DMS 273 (cell line): Measurements from ENCODE around the gene TAF4B.

Experiments
- DNase-seq: peaks from one replicate; lab custom pipeline; 2025; ENCODE audit not compliant: unreplicated experiment; lab: John Stamatoyannopoulos, UW

Gene TAF4B

GRCh38 chr18:26304511-26304910 is 78.3 kb downstream of the TAF4B start:
- no peak for DNase-seq

GRCh38 chr18:26307161-26307773 is 81.0 kb downstream of the TAF4B start:
- DNase-seq: peak; percentile 72

GRCh38 chr18:26309281-26309680 is 83.0 kb downstream of the TAF4B start:
- DNase-seq: no peak

GRCh38 chr18:26312199-26312598 is 86.0 kb downstream of the TAF4B start:
- no peak for DNase-seq

GRCh38 chr18:26317398-26317797 is 91.2 kb downstream of the TAF4B start:
- no peak for DNase-seq

GRCh38 chr18:26320686-26321085 is 94.4 kb downstream of the TAF4B start:
- DNase-seq: no peak

- no peak for DNase-seq
These were observed 96.8 kb downstream of the TAF4B start for GRCh38 chr18:26322890-26323653.

- no peak for DNase-seq
These were observed 99.5 kb downstream of the TAF4B start for GRCh38 chr18:26325771-26326170.

GRCh38 chr18:26327062-26327461 is 100.8 kb downstream of the TAF4B start:
- no peak for DNase-seq

GRCh38 chr18:26332991-26333390 is 106.7 kb downstream of the TAF4B start:
- DNase-seq: no peak

- no peak for DNase-seq
These were observed 108.9 kb downstream of the TAF4B start for GRCh38 chr18:26335156-26335555.

- no peak for DNase-seq
These were observed 109.6 kb downstream of the TAF4B start for GRCh38 chr18:26335571-26336487.

GRCh38 chr18:26336572-26336971 is 110.3 kb downstream of the TAF4B start:
- DNase-seq: no peak

GRCh38 chr18:26342646-26343045 is 116.4 kb downstream of the TAF4B start:
- DNase-seq: no peak

- no peak for DNase-seq
These were observed 124.7 kb downstream of the TAF4B start for GRCh38 chr18:26350961-26351360.

- no peak for DNase-seq
These were observed 130.0 kb downstream of the TAF4B start for GRCh38 chr18:26356045-26356785.

GRCh38 chr18:26357960-26358359 is 131.7 kb downstream of the TAF4B start:
- no peak for DNase-seq

GRCh38 chr18:26362021-26362420 is 135.8 kb downstream of the TAF4B start:
- no peak for DNase-seq

- DNase-seq: no peak
These were observed 141.2 kb downstream of the TAF4B start for GRCh38 chr18:26367425-26367824.

- DNase-seq: no peak
These were observed 143.8 kb downstream of the TAF4B start for GRCh38 chr18:26370037-26370436.

- DNase-seq: no peak
These were observed 149.9 kb downstream of the TAF4B start for GRCh38 chr18:26376105-26376504.
